K562 (cell line): ENCODE results near the gene BFSP1. TPM values are rescaled to one million over a fixed set of nuclear protein-coding genes. Genes with fewer than 3 reads are reported as not detected.

ENCODE experiments used
- ERF ChIP-seq: fragments of 450-650 bp; formaldehyde crosslinking; IDR thresholded peaks from 2 replicates; pipeline ENCODE4 v1.4.0; 2020; ENCODE audit warnings: mild to moderate bottlenecking, mixed read lengths
- ETS2 ChIP-seq: IDR thresholded peaks from 2 replicates; pipeline ENCODE4 v1.6.1; 2016; ENCODE audit warnings: borderline replicate concordance, missing genetic modification characterization, mild to moderate bottlenecking, moderate library complexity, missing compliant biosample characterization; ENCODE audit not compliant: poor library complexity, severe bottlenecking
- L3MBTL2 ChIP-seq: fragments of 450-650 bp; IDR thresholded peaks from 2 replicates; pipeline ENCODE4 v1.6.1; 2016; ENCODE audit warnings: mild to moderate bottlenecking, moderate library complexity
- NFYB ChIP-seq: IDR thresholded peaks from 2 replicates; pipeline ENCODE4 v1.6.1; 2011; ENCODE audit warnings: mild to moderate bottlenecking, moderate library complexity; ENCODE audit not compliant: insufficient read length; ENCODE audit errors: extremely low read depth
- RAD51 ChIP-seq: fragments of 450-650 bp; IDR thresholded peaks from 2 replicates; pipeline ENCODE4 v1.7.1; 2016; ENCODE audit warnings: low read depth, mild to moderate bottlenecking, borderline replicate concordance
- TFAM ChIP-seq: fragments of 250-450 bp; sonication (Bioruptor Pico); conservative IDR thresholded peaks from 2 replicates; pipeline ENCODE4 v1.5.0; 2021; ENCODE audit warnings: mild to moderate bottlenecking, moderate library complexity
- USF1 ChIP-seq: sonication (generic); formaldehyde crosslinking; IDR thresholded peaks from 2 replicates; pipeline ENCODE4 v1.9.0; 2022; ENCODE audit warnings: mild to moderate bottlenecking, missing genetic modification reagents
- ZFP1 ChIP-seq: fragments of 450-650 bp; formaldehyde crosslinking; IDR thresholded peaks from 2 replicates; pipeline ENCODE4 v1.4.0; 2020; ENCODE audit warnings: mild to moderate bottlenecking, mixed read lengths
- ZHX1 ChIP-seq: fragments of 150-350 bp; conservative IDR thresholded peaks from 2 replicates; pipeline ENCODE4 v1.6.1; 2014; ENCODE audit warnings: low read length
- ZNF75A ChIP-seq: fragments of 450-650 bp; formaldehyde crosslinking; IDR thresholded peaks from 2 replicates; pipeline ENCODE4 v1.4.0; 2020; ENCODE audit warnings: mild to moderate bottlenecking
- polyA plus RNA-seq, 8 experiments: library from polyadenylated mRNA; depleted of rRNA in 4 of 8; stranded (reverse) in 5 of 8; unstranded in 3 of 8; fragments of >200 nt; fragmentation: Nextera tagmentation in 2 of 8; fragmentation: Illumina TruSeq in 1 of 8; extraction: Ambion mirVana in 2 of 8; extraction: Trizol in 1 of 8; gene quantifications; 2 replicates each; pipeline versions ENCODE4 v1.2.1 to v1.2.3, GENCODE V29; 2011 to 2014; ENCODE audit warnings: inconsistent platforms in 1 of 8, missing spikeins in 1 of 8
- total RNA-seq, 7 experiments: library from RNA; depleted of rRNA in 6 of 7; stranded (reverse); fragments of >200 nt in 6 of 7; fragmentation: Illumina TruSeq in 2 of 7; extraction: Trizol in 2 of 7; gene quantifications; 2 replicates each; pipeline versions ENCODE4 v1.2.1 to v1.2.3, GENCODE V29; 2011 to 2021; ENCODE audit warnings: low replicate concordance in 1 of 7
- TF ChIP-seq, protein P1 (sequence below): sonication (generic); formaldehyde crosslinking; IDR thresholded peaks from 2 replicates; pipeline ENCODE4 v1.5.0; 2020; ENCODE audit warnings: missing genetic modification reagents
- TF ChIP-seq, protein P2 (sequence below): fragments of 250-450 bp; sonication (Bioruptor Pico); IDR thresholded peaks from 2 replicates; pipeline ENCODE4 v1.4.0; 2020; ENCODE audit warnings: mild to moderate bottlenecking

BFSP1 gene
- total and polyA plus RNA-seq, 9 of the 15 experiments (the other 6 are each of a cell fraction or from before 2014, with no cell fraction given) = 0.09 to 0.86 (median 0.40) TPM

GRCh38 chr20:17533396-17533795, 2.2 kb upstream of the BFSP1 start (continued):
- TF ChIP-seq L3MBTL2 = no peak
- TF ChIP-seq ERF (CRISPR knock-in tag) = no peak
- TF ChIP-seq ZHX1 = no peak
- peak; percentile 66 for TF ChIP-seq RAD51
- TF ChIP-seq, protein P1, sequence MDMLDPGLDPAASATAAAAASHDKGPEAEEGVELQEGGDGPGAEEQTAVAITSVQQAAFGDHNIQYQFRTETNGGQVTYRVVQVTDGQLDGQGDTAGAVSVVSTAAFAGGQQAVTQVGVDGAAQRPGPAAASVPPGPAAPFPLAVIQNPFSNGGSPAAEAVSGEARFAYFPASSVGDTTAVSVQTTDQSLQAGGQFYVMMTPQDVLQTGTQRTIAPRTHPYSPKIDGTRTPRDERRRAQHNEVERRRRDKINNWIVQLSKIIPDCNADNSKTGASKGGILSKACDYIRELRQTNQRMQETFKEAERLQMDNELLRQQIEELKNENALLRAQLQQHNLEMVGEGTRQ (CRISPR knock-in tag) = peak; percentile 91
- TF ChIP-seq ETS2 (tag) = no peak
- TF ChIP-seq ZNF75A (CRISPR knock-in tag) = no peak
- TF ChIP-seq TFAM (CRISPR knock-in tag) = no peak
- peak; percentile 22 for TF ChIP-seq NFYB
- TF ChIP-seq, protein P2, sequence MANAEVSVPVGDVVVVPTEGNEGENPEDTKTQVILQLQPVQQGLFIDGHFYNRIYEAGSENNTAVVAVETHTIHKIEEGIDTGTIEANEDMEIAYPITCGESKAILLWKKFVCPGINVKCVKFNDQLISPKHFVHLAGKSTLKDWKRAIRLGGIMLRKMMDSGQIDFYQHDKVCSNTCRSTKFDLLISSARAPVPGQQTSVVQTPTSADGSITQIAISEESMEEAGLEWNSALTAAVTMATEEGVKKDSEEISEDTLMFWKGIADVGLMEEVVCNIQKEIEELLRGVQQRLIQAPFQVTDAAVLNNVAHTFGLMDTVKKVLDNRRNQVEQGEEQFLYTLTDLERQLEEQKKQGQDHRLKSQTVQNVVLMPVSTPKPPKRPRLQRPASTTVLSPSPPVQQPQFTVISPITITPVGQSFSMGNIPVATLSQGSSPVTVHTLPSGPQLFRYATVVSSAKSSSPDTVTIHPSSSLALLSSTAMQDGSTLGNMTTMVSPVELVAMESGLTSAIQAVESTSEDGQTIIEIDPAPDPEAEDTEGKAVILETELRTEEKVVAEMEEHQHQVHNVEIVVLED (CRISPR knock-in tag) = no peak
- TF ChIP-seq USF1 = peak; percentile 86
- TF ChIP-seq ZFP1 (CRISPR knock-in tag) = no peak
